Non-pigmented ciliary epithelial cell (primary cell): Measurements from ENCODE around the gene COL23A1.

Experiments
- DNase-seq: peaks from one replicate; pipeline ENCODE4 v3.0.0-alpha.2; 2010; ENCODE audit warnings: low read depth

The COL23A1 gene

GRCh38 chr5:178421699-178422399 is 168.3 kb downstream of the COL23A1 start:
- DNase-seq = no peak

GRCh38 chr5:178421128-178421527 is 169.1 kb downstream of the COL23A1 start:
- no peak for DNase-seq

- DNase-seq = no peak
Observed at GRCh38 chr5:178420354-178420781, 169.8 kb downstream of the COL23A1 start.

- no peak for DNase-seq
Observed at GRCh38 chr5:178419651-178420050, 170.5 kb downstream of the COL23A1 start.

GRCh38 chr5:178419196-178419595 is 171.0 kb downstream of the COL23A1 start:
- no peak for DNase-seq

- no peak for DNase-seq
Observed at GRCh38 chr5:178418471-178419010, 171.7 kb downstream of the COL23A1 start.

GRCh38 chr5:178418031-178418430 is 172.2 kb downstream of the COL23A1 start:
- DNase-seq = no peak

- no peak for DNase-seq
Observed at GRCh38 chr5:178417391-178417811, 172.8 kb downstream of the COL23A1 start.

- peak; percentile 19 for DNase-seq
Observed at GRCh38 chr5:178416919-178417318, 173.3 kb downstream of the COL23A1 start.

- no peak for DNase-seq
Observed at GRCh38 chr5:178416206-178416882, 173.8 kb downstream of the COL23A1 start.

- DNase-seq = no peak
Observed at GRCh38 chr5:178415353-178415752, 174.8 kb downstream of the COL23A1 start.

GRCh38 chr5:178413988-178414387 is 176.2 kb downstream of the COL23A1 start:
- DNase-seq = no peak

GRCh38 chr5:178411083-178411482 is 179.1 kb downstream of the COL23A1 start:
- no peak for DNase-seq

GRCh38 chr5:178407646-178408045 is 182.5 kb downstream of the COL23A1 start:
- no peak for DNase-seq

GRCh38 chr5:178404987-178405386 is 185.2 kb downstream of the COL23A1 start:
- DNase-seq = no peak

- DNase-seq = no peak
Observed at GRCh38 chr5:178403956-178404600, 186.1 kb downstream of the COL23A1 start.

- no peak for DNase-seq
Observed at GRCh38 chr5:178403351-178403750, 186.8 kb downstream of the COL23A1 start.

- no peak for DNase-seq
Observed at GRCh38 chr5:178399701-178400095, 190.5 kb downstream of the COL23A1 start.

GRCh38 chr5:178398901-178399700 is 191.1 kb downstream of the COL23A1 start:
- DNase-seq = no peak

GRCh38 chr5:178396796-178397720 is 193.1 kb downstream of the COL23A1 start:
- DNase-seq = no peak

- no peak for DNase-seq
Observed at GRCh38 chr5:178394074-178394473, 196.1 kb downstream of the COL23A1 start.
